ENCODE measurements around the gene TRPM8. TPM values are rescaled to one million over a fixed set of nuclear protein-coding genes. Genes with fewer than 3 reads are reported as not detected.
A peak's percentile ranks its signal among the peaks of the same experiment; 100 is the strongest.

The TRPM8 gene
- total RNA-seq, 4 donors from 2014 or later = 0.34 to 0.72 TPM; not detected in 2

DNA sequence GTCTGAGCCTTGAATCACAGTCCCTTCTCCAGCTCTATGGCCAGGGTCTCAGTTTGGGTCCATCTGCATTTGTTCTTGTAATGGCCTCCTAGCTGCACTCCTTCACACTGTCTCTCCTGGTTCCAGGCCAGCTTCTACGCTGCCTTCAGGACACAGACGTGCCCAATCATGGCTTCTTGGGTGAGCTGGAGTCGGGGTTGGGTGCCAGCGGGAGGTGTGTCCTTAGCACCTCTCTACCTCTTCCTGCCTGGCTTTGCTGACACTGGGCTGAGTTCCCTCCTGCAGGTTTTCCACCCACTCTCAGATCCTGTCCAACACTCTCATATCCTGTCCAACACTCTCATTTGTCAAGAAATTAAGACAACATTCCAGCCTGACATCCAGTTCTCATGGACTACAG is 9.6 kb downstream of the TRPM8 start:
- H3K4me1 ChIP-seq = peaks cover 3% of the 10 kb centered on the region
- no peak for DNase-seq (ENCODE audit: low spot score in 2 of 2)
- TF ChIP-seq POLR2AphosphoS5 (IDR thresholded peaks at IDR 0.05) = no peak
- TF ChIP-seq, protein P1, sequence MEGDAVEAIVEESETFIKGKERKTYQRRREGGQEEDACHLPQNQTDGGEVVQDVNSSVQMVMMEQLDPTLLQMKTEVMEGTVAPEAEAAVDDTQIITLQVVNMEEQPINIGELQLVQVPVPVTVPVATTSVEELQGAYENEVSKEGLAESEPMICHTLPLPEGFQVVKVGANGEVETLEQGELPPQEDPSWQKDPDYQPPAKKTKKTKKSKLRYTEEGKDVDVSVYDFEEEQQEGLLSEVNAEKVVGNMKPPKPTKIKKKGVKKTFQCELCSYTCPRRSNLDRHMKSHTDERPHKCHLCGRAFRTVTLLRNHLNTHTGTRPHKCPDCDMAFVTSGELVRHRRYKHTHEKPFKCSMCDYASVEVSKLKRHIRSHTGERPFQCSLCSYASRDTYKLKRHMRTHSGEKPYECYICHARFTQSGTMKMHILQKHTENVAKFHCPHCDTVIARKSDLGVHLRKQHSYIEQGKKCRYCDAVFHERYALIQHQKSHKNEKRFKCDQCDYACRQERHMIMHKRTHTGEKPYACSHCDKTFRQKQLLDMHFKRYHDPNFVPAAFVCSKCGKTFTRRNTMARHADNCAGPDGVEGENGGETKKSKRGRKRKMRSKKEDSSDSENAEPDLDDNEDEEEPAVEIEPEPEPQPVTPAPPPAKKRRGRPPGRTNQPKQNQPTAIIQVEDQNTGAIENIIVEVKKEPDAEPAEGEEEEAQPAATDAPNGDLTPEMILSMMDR (IDR thresholded peaks at IDR 0.05) = no peak
- no peak for TF ChIP-seq EP300 (IDR thresholded peaks at IDR 0.05)
- TF ChIP-seq POLR2A (IDR thresholded peaks at IDR 0.05) = no peak
- H3K27me3 ChIP-seq = peaks cover 38% of the 10 kb centered on the region
- no peaks in the 10 kb centered on the region for H3K9me3 ChIP-seq
- no peaks in the 10 kb centered on the region for H3K36me3 ChIP-seq
- no peak overlapping the region for H3K4me3 ChIP-seq
- no peak overlapping the region for H3K27ac ChIP-seq
- WGBS = 51% methylated on average over 4 of the region's 4 CpGs

DNA sequence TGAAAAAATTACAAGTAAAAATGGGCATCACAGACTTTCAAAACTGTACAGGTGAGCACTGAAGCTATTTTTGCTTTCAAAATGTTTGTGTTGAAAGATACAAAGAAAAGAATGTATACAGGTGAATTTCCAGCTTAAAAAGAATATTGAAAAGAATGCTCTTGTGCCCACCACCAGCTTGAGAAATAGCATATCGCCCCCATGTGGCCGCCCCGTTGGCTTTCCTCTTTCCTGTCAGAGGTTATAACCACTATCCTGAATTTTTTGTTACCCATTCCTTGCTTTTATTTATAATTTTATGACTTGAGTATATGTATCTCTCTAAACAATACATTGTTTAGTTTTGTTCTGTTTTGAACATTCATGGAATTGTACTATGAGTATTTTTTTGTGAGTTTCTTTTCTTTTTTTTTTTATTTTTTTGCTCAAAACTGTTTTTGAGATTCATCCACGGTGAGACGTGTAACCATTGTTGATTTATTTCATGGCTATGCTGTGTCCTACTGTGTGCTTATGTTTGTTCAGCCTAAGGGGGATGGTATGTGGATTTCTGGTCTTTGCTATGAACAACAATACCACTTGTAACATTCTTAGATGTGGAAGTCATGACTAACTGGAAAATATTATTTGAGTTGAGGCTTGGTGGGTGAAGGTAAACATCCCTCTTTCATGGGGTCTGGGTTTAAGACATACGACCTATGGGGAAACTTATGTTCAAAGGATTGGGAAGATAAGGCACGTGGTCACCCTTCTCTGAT is 11.6 kb downstream of the TRPM8 start:
- DNase-seq (ENCODE audit: low spot score in 2 of 2) = no peak
- H3K27me3 ChIP-seq = peaks cover 34% of the 10 kb centered on the region

DNA sequence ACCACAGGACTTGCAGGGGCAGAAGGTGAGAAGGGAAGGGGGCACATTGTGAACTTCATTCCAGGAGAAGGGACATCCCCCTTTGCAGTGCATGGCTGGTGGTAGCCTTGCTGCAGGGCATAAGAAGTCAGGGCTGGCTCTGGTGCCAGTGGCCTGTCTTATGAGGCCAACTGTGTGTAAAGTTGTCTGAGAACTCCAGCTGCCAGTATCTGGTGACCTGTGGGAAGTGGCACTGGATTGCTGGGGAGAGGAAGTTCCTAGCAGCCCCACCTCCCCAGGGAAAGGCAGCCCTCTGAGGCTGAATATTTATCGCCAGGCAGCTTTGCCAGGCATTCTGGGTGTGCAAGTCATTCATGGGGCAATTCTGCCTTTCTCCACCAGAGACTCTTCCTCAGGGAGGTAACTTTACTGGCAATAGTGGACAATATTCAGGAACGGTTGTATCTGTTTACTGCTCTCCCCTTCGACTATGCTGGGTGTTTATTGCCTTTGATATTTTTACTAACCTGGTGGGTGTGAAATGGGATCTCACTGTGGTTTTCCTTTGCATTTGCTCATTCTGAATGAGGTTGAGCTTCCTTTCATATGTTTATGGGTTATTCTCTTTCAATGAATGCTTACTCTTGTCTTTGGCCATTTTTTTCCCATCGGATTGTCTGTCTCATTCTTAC is 12.3 kb downstream of the TRPM8 start:
- TF ChIP-seq EP300 (IDR thresholded peaks at IDR 0.05) = no peak
- TF ChIP-seq POLR2AphosphoS5 (IDR thresholded peaks at IDR 0.05) = no peak
- TF ChIP-seq POLR2A (IDR thresholded peaks at IDR 0.05) = no peak
- TF ChIP-seq, protein P1 (IDR thresholded peaks at IDR 0.05) = no peak
- WGBS = 31% methylated on average over 4 of the region's 4 CpGs
- Histone ChIP-seq H3K36me3 (no peaks in the 10 kb centered on the region), H3K9me3 (no peaks in the 10 kb centered on the region), H3K4me3 (no peak overlapping the region), H3K27ac (no peak overlapping the region), H3K4me1 (peaks cover 3% of the 10 kb centered on the region), H3K27me3 (peaks cover 27% of the 10 kb centered on the region)
- DNase-seq (ENCODE audit: low spot score in 2 of 2) = no peak

More for the DNA sequence above, 11.6 kb downstream of the TRPM8 start:
- Histone ChIP-seq H3K27ac (no peak overlapping the region), H3K9me3 (no peaks in the 10 kb centered on the region), H3K4me1 (peaks cover 3% of the 10 kb centered on the region), H3K36me3 (no peaks in the 10 kb centered on the region), H3K4me3 (no peak overlapping the region)
- TF ChIP-seq EP300 (IDR thresholded peaks at IDR 0.05) (no peak), POLR2AphosphoS5 (IDR thresholded peaks at IDR 0.05) (no peak), POLR2A (IDR thresholded peaks at IDR 0.05) (no peak)
- TF ChIP-seq, protein P1 (IDR thresholded peaks at IDR 0.05) = peak in 1 of 2 donors; percentile 13
- 28% methylated on average over 7 of the region's 7 CpGs for WGBS

DNA sequence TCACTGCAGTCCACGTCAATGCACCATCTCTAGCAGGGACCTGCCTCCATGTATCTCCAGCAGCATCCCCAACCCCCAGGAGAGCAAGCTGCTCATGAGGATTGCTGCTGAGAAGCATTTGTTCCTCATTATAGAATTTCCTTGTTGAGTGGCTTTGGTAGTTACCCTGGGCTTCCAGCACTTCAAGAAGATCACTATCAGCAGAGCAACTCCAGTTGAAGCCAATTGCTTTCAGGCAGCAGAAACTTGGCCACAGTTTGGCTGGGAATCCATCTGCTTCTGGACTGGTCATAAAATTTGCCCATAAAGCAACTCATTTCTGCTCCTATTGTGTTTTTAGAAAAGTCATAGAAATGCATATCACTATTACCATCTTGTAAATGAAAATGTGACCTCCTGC is 17.4 kb downstream of the TRPM8 start:
- no peak overlapping the region for H3K4me3 ChIP-seq
- no peak overlapping the region for H3K27ac ChIP-seq
- peaks cover 30% of the 10 kb centered on the region for H3K27me3 ChIP-seq
- no peak for TF ChIP-seq POLR2AphosphoS5 (IDR thresholded peaks at IDR 0.05)
- TF ChIP-seq EP300 (IDR thresholded peaks at IDR 0.05) = no peak
- TF ChIP-seq, protein P1 (IDR thresholded peaks at IDR 0.05) = no peak
- no peak for TF ChIP-seq POLR2A (IDR thresholded peaks at IDR 0.05)
- WGBS = 92% methylated on average over 1 of the region's 1 CpG
- no peaks in the 10 kb centered on the region for H3K9me3 ChIP-seq
- H3K36me3 ChIP-seq = no peaks in the 10 kb centered on the region
- DNase-seq (ENCODE audit: low spot score in 2 of 2) = no peak
- peaks cover 7% of the 10 kb centered on the region for H3K4me1 ChIP-seq

DNA sequence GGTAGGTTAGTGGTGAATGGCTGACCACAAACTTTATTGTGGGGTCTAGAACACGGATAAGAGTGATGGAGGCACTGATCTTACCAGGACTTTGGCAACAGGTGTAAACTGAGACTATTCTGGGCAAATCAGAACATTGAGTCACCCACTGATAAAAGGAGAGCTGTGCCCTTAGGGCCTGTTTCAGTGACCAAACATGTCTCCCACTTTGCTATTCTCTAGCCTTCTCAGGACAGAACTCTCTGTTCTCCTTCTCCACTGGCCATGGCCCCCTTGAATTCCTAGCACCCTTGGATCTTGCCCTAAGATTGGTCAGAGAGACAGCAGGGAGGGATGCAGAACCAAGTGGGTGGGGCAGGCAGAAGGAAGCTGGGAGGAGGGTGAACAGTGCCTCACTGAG is 18.3 kb downstream of the TRPM8 start:
- Histone ChIP-seq H3K4me3 (no peak overlapping the region), H3K36me3 (no peaks in the 10 kb centered on the region), H3K27ac (no peak overlapping the region), H3K9me3 (no peaks in the 10 kb centered on the region), H3K27me3 (peaks cover 32% of the 10 kb centered on the region), H3K4me1 (peaks cover 7% of the 10 kb centered on the region)
- 88% methylated on average over 1 of the region's 1 CpG for WGBS
- DNase-seq (ENCODE audit: low spot score in 2 of 2) = no peak
- TF ChIP-seq EP300 (IDR thresholded peaks at IDR 0.05) = no peak
- TF ChIP-seq POLR2A (IDR thresholded peaks at IDR 0.05) = no peak
- no peak for TF ChIP-seq POLR2AphosphoS5 (IDR thresholded peaks at IDR 0.05)
- TF ChIP-seq, protein P1 (IDR thresholded peaks at IDR 0.05) = no peak

Data from suprapubic skin (tissue), 4 donors.